SU-DHL-6 (cell line): ENCODE data around the gene DLGAP3.

Experiments
- H2AFZ ChIP-seq: fragments of 200-600 bp; sonication (generic); 2 replicates; pipeline ENCODE4 v1.6.1; 2014; ENCODE audit warnings: low read depth, mild to moderate bottlenecking, moderate library complexity, mixed read lengths, antibody characterized with exemption, low read length; ENCODE audit not compliant: severe bottlenecking
- H3F3A ChIP-seq: fragments of 200-600 bp; shearing (Covaris generic); 2 replicates; pipeline ENCODE4 v1.6.0; 2016; ENCODE audit warnings: antibody characterized with exemption, mild to moderate bottlenecking; ENCODE audit not compliant: insufficient read depth
- H3K27ac ChIP-seq: fragments of 200-600 bp; sonication (generic); 2 replicates; pipeline ENCODE4 v1.5.1; 2016; ENCODE audit warnings: low read depth, mild to moderate bottlenecking, low read length, moderate library complexity, mixed read lengths
- H3K27me3 ChIP-seq: fragments of 200-600 bp; sonication (generic), shearing (Covaris generic); 2 replicates; pipeline ENCODE4 v1.6.0; 2014; ENCODE audit warnings: mild to moderate bottlenecking, low read length
- H3K36me3 ChIP-seq: fragments of 200-600 bp; sonication (generic); 2 replicates; pipeline ENCODE4 v1.6.1; 2014; ENCODE audit warnings: mild to moderate bottlenecking, low read length, mixed read lengths
- H3K4me2 ChIP-seq: fragments of 300-600, 200-600 bp; shearing (Covaris generic), sonication (generic); 2 replicates; pipeline ENCODE4 v1.6.0; 2014; ENCODE audit warnings: low read length, low read depth, mild to moderate bottlenecking; ENCODE audit not compliant: poor library complexity, severe bottlenecking
- H3K4me3 ChIP-seq: fragments of 200-600 bp; sonication (generic); 2 replicates; pipeline ENCODE4 v1.5.1; 2014; ENCODE audit warnings: antibody characterized with exemption, low read length, mild to moderate bottlenecking, mixed read lengths; ENCODE audit not compliant: insufficient read depth, poor library complexity, severe bottlenecking
- H3K79me2 ChIP-seq: fragments of 200-600 bp; sonication (generic); 2 replicates; pipeline ENCODE4 v1.6.1; 2014; ENCODE audit warnings: mild to moderate bottlenecking, low read length, moderate library complexity; ENCODE audit not compliant: insufficient read depth
- H3K9ac ChIP-seq: fragments of 200-600 bp; sonication (generic); 2 replicates; pipeline ENCODE4 v1.7.0; 2014; ENCODE audit warnings: mild to moderate bottlenecking, low read length
- H3K9me2 ChIP-seq: fragments of 200-600 bp; sonication (generic); replicated peaks from 2 replicates; pipeline ENCODE4 v1.6.1; 2014; ENCODE audit warnings: low read length; ENCODE audit not compliant: insufficient read depth
- H3K9me3 ChIP-seq: fragments of 200-600 bp; sonication (generic); 2 replicates; pipeline ENCODE4 v1.6.1; 2014; ENCODE audit warnings: low read length, mixed read lengths; ENCODE audit not compliant: insufficient read depth
- H4K20me1 ChIP-seq: fragments of 200-600 bp; sonication (generic); 2 replicates; pipeline ENCODE4 v1.6.1; 2014; ENCODE audit warnings: low read depth, mild to moderate bottlenecking, antibody characterized with exemption, low read length, moderate library complexity, mixed read lengths
- EZH2phosphoT487 ChIP-seq: fragments of 200-600 bp; sonication (generic), shearing (Covaris generic); conservative IDR thresholded peaks from 2 replicates; pipeline ENCODE4 v1.6.1; 2018; ENCODE audit warnings: mild to moderate bottlenecking, antibody characterized with exemption, low read length, moderate library complexity, mixed read lengths
- TF ChIP-seq, protein P1 (sequence below): fragments of 200-600 bp; sonication (generic); IDR thresholded peaks from one replicate; pipeline ENCODE4 v1.5.1; 2017; ENCODE audit warnings: antibody characterized with exemption, mild to moderate bottlenecking, low read length, moderate library complexity; ENCODE audit not compliant: insufficient read depth, poor library complexity, severe bottlenecking

DLGAP3 gene

GRCh38 chr1:34914958-34915357 is 14.5 kb downstream of the DLGAP3 start:
- Histone ChIP-seq H3K9me2 (no peaks in the 10 kb centered on the region), H3F3A (no peaks in the 10 kb centered on the region), H3K9ac (no peak overlapping the region), H3K9me3 (no peaks in the 10 kb centered on the region), H3K4me3 (no peak overlapping the region), H3K36me3 (no peaks in the 10 kb centered on the region), H4K20me1 (no peaks in the 10 kb centered on the region), H3K79me2 (no peaks in the 10 kb centered on the region), H2AFZ (no peak overlapping the region), H3K4me2 (no peak overlapping the region), H3K27me3 (no peaks in the 10 kb centered on the region), H3K27ac (no peak overlapping the region)
- TF ChIP-seq, protein P1, sequence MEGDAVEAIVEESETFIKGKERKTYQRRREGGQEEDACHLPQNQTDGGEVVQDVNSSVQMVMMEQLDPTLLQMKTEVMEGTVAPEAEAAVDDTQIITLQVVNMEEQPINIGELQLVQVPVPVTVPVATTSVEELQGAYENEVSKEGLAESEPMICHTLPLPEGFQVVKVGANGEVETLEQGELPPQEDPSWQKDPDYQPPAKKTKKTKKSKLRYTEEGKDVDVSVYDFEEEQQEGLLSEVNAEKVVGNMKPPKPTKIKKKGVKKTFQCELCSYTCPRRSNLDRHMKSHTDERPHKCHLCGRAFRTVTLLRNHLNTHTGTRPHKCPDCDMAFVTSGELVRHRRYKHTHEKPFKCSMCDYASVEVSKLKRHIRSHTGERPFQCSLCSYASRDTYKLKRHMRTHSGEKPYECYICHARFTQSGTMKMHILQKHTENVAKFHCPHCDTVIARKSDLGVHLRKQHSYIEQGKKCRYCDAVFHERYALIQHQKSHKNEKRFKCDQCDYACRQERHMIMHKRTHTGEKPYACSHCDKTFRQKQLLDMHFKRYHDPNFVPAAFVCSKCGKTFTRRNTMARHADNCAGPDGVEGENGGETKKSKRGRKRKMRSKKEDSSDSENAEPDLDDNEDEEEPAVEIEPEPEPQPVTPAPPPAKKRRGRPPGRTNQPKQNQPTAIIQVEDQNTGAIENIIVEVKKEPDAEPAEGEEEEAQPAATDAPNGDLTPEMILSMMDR: no peak
- no peak for TF ChIP-seq EZH2phosphoT487

GRCh38 chr1:34911465-34911864 is 18.0 kb downstream of the DLGAP3 start:
- H4K20me1 ChIP-seq: no peaks in the 10 kb centered on the region
- H3K9me2 ChIP-seq: no peaks in the 10 kb centered on the region
- H3K27ac ChIP-seq: no peak overlapping the region
- H2AFZ ChIP-seq: no peak overlapping the region
- no peak overlapping the region for H3K9ac ChIP-seq
- TF ChIP-seq EZH2phosphoT487: no peak
- TF ChIP-seq, protein P1: no peak
- no peaks in the 10 kb centered on the region for H3K36me3 ChIP-seq
- no peaks in the 10 kb centered on the region for H3K79me2 ChIP-seq
- H3K4me2 ChIP-seq: no peak overlapping the region
- H3K9me3 ChIP-seq: no peaks in the 10 kb centered on the region
- no peaks in the 10 kb centered on the region for H3F3A ChIP-seq
- H3K4me3 ChIP-seq: no peak overlapping the region
- no peaks in the 10 kb centered on the region for H3K27me3 ChIP-seq

- Histone ChIP-seq H4K20me1 (no peaks in the 10 kb centered on the region), H3K9me3 (no peaks in the 10 kb centered on the region)
These were observed 19.0 kb downstream of the DLGAP3 start for GRCh38 chr1:34910425-34910824.

More at GRCh38 chr1:34910425-34910824, 19.0 kb downstream of the DLGAP3 start:
- no peak overlapping the region for H3K27ac ChIP-seq
- no peaks in the 10 kb centered on the region for H3K36me3 ChIP-seq
- no peak overlapping the region for H3K9ac ChIP-seq
- no peak overlapping the region for H3K4me3 ChIP-seq
- no peaks in the 10 kb centered on the region for H3F3A ChIP-seq
- H2AFZ ChIP-seq: no peak overlapping the region
- H3K79me2 ChIP-seq: no peaks in the 10 kb centered on the region
- H3K9me2 ChIP-seq: no peaks in the 10 kb centered on the region
- no peak overlapping the region for H3K4me2 ChIP-seq
- TF ChIP-seq, protein P1: no peak
- no peak for TF ChIP-seq EZH2phosphoT487
- H3K27me3 ChIP-seq: no peaks in the 10 kb centered on the region
